GM19468 (cell line): ENCODE measurements around the gene ASB11.

Experiments
- ATAC-seq: cut with Tn5 transposase; IDR thresholded peaks from one replicate; pipeline ENCODE4 v1.9.1; 2021; ENCODE audit warnings: mild to moderate bottlenecking, moderate library complexity, moderate number of reproducible peaks; ENCODE audit not compliant: unreplicated experiment; ENCODE audit errors: extremely low read depth

ASB11 gene

GRCh38 chrX:15240414-15240813, 75.0 kb downstream of the ASB11 start:
- no peak for ATAC-seq

DNA sequence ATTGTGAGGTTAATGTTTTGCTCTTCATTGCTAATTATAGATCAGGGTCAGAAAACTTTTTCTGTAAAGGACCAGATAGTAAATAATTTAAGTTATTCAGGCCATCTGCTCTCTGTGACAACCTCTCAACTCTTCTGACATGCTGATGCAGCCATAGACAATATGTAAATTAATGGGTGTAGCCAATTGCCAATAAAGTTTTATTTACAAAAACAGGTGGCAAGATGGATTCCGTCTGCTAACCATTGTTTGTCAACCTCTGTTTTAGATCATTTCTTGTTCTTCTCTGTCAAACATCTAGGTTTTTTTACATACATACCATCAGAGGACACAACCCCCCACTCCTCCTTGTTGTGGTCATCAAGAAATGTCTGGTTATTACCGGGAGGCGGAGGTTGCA, 79.3 kb downstream of the ASB11 start:
- ATAC-seq, result no peak

GRCh38 chrX:15235001-15235400, 80.4 kb downstream of the ASB11 start:
- ATAC-seq, result no peak

DNA sequence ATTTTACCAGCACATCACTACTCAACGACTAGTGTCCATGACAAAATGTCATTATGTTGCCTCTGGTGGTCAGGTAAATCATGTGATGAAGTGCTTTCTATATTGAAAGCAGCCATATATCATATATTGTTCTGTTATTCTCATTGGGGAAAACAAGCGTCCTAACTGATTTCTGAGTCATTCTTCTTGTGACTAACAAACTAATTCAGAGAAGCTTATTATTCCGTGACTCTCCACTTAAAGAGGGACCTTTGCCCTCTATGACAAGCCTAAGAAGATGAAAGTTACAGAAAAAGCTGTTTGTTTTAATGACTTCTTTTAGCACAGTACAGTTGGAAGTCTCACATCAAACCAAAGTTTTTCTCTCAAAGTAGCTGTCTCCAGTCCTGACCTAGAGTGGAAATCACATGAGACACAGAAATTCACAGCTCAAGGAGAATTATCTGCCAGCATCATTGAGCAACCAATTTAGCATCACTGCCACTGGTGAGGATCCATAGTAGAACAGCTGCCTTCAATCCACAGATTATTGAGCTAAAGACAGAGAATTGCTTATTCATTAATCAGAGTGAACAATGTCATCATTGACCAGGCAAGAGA, 81.9 kb downstream of the ASB11 start:
- ATAC-seq, result no peak
